HepG2 (cell line): ENCODE measurements around the gene AGRP. TPM values are rescaled to one million over a fixed set of nuclear protein-coding genes. Genes with fewer than 3 reads are reported as not detected.

Experiments
- E2F1 ChIP-seq: sonication (generic); formaldehyde crosslinking; IDR thresholded peaks from 2 replicates; pipeline ENCODE4 v1.5.0; 2020; ENCODE audit warnings: missing genetic modification reagents
- ETV5 ChIP-seq: IDR thresholded peaks from 2 replicates; pipeline ENCODE4 v1.6.1; 2018; ENCODE audit warnings: missing biosample characterization, missing genetic modification reagents, inconsistent platforms, borderline replicate concordance
- FOXK1 ChIP-seq: sonication (generic); formaldehyde crosslinking; IDR thresholded peaks from 2 replicates; pipeline ENCODE4 v1.4.0; 2020; ENCODE audit warnings: low read depth, missing genetic modification reagents, borderline replicate concordance
- GMEB1 ChIP-seq: sonication (generic); formaldehyde crosslinking; IDR thresholded peaks from 2 replicates; pipeline ENCODE4 v1.5.1; 2020; ENCODE audit warnings: missing genetic modification reagents, mild to moderate bottlenecking, borderline replicate concordance
- HDAC2 ChIP-seq: sonication (generic); formaldehyde crosslinking; IDR thresholded peaks from 2 replicates; pipeline ENCODE4 v1.4.0; 2020; ENCODE audit warnings: missing genetic modification reagents
- JDP2 ChIP-seq: sonication (generic); formaldehyde crosslinking; IDR thresholded peaks from 2 replicates; pipeline ENCODE4 v1.8.1; 2022; ENCODE audit warnings: missing genetic modification reagents, borderline replicate concordance
- KLF11 ChIP-seq: IDR thresholded peaks from 2 replicates; pipeline ENCODE4 v1.6.1; 2016; ENCODE audit warnings: missing compliant biosample characterization
- MAFK ChIP-seq, 2 experiments: IDR thresholded peaks in 1 of 2; conservative IDR thresholded peaks in 1 of 2; 2 replicates each; pipeline ENCODE4 v1.6.1; 2011; ENCODE audit warnings: improper control_type of control experiment in 2 of 2, low read length in 2 of 2
- MBNL3 ChIP-seq: fragments of 250-450 bp; sonication (Bioruptor Pico); conservative IDR thresholded peaks from 2 replicates; pipeline ENCODE4 v1.8.0; 2022; ENCODE audit warnings: mild to moderate bottlenecking, inconsistent platforms
- MTF2 ChIP-seq: sonication (generic); formaldehyde crosslinking; IDR thresholded peaks from 2 replicates; pipeline ENCODE4 v1.5.0; 2020; ENCODE audit warnings: missing genetic modification reagents, borderline replicate concordance
- MZF1 ChIP-seq: sonication (generic); formaldehyde crosslinking; IDR thresholded peaks from 2 replicates; pipeline ENCODE4 v1.8.1; 2023; ENCODE audit warnings: mild to moderate bottlenecking, missing genetic modification reagents, borderline replicate concordance
- RARG ChIP-seq: sonication (generic); formaldehyde crosslinking; IDR thresholded peaks from 2 replicates; pipeline ENCODE4 v1.4.0; 2020; ENCODE audit warnings: low read depth, mild to moderate bottlenecking, missing genetic modification reagents
- RBM22 ChIP-seq: fragments of 200-400 bp; formaldehyde crosslinking; optimal IDR thresholded peaks from 2 replicates; pipeline ENCODE3; 2017; ENCODE audit warnings: mild to moderate bottlenecking, low read length, moderate library complexity
- REPIN1 ChIP-seq: sonication (generic); formaldehyde crosslinking; IDR thresholded peaks from 2 replicates; pipeline ENCODE4 v1.8.0; 2022; ENCODE audit warnings: missing genetic modification reagents, low read depth, mild to moderate bottlenecking, borderline replicate concordance
- SRSF1 ChIP-seq: fragments of 200-400 bp; formaldehyde crosslinking; optimal IDR thresholded peaks from 2 replicates; pipeline ENCODE3; 2017; ENCODE audit warnings: mild to moderate bottlenecking, low read depth, low read length, moderate library complexity
- TAF15 ChIP-seq: fragments of 200-400 bp; formaldehyde crosslinking; IDR thresholded peaks from one replicate; pipeline ENCODE4 v1.6.1; 2018; ENCODE audit warnings: mild to moderate bottlenecking, low read depth, low read length; ENCODE audit not compliant: poor library complexity, severe bottlenecking
- TIGD3 ChIP-seq: sonication (generic); formaldehyde crosslinking; IDR thresholded peaks from 2 replicates; pipeline ENCODE4 v1.5.1; 2020; ENCODE audit warnings: mild to moderate bottlenecking, missing genetic modification reagents, borderline replicate concordance
- ZC3H13 ChIP-seq: sonication (generic); formaldehyde crosslinking; IDR thresholded peaks from 2 replicates; pipeline ENCODE4 v1.8.1; 2023; ENCODE audit warnings: mild to moderate bottlenecking, missing genetic modification reagents, moderate library complexity
- ZNF136 ChIP-seq: sonication (generic); formaldehyde crosslinking; IDR thresholded peaks from 2 replicates; pipeline ENCODE4 v1.8.1; 2022; ENCODE audit warnings: low read depth, mild to moderate bottlenecking, moderate library complexity, missing genetic modification reagents
- ZNF205 ChIP-seq: IDR thresholded peaks from 2 replicates; pipeline ENCODE4 v1.6.1; 2018; ENCODE audit warnings: missing biosample characterization, missing genetic modification reagents
- ZNF343 ChIP-seq: sonication (generic); formaldehyde crosslinking; IDR thresholded peaks from 2 replicates; pipeline ENCODE4 v1.4.0; 2020; ENCODE audit warnings: mild to moderate bottlenecking, missing genetic modification reagents
- ZNF484 ChIP-seq: sonication (generic); formaldehyde crosslinking; IDR thresholded peaks from 2 replicates; pipeline ENCODE4 v1.5.1; 2020; ENCODE audit warnings: mild to moderate bottlenecking, low read depth, missing genetic modification reagents, borderline replicate concordance
- ZNF530 ChIP-seq: sonication (generic); formaldehyde crosslinking; IDR thresholded peaks from 2 replicates; pipeline ENCODE4 v1.5.0; 2020; ENCODE audit warnings: low read depth, mild to moderate bottlenecking, missing genetic modification reagents
- ZNF556 ChIP-seq: sonication (generic); formaldehyde crosslinking; IDR thresholded peaks from 2 replicates; pipeline ENCODE4 v1.4.0; 2020; ENCODE audit warnings: mild to moderate bottlenecking, missing genetic modification reagents, borderline replicate concordance
- ZNF569 ChIP-seq: sonication (generic); formaldehyde crosslinking; IDR thresholded peaks from 2 replicates; pipeline ENCODE4 v1.5.0; 2020; ENCODE audit warnings: mild to moderate bottlenecking, missing genetic modification reagents, moderate library complexity, borderline replicate concordance
- ZNF749 ChIP-seq: sonication (generic); formaldehyde crosslinking; IDR thresholded peaks from 2 replicates; pipeline ENCODE4 v1.8.0; 2022; ENCODE audit warnings: mild to moderate bottlenecking, missing genetic modification reagents, moderate library complexity, borderline replicate concordance
- polyA plus RNA-seq, 8 experiments: library from polyadenylated mRNA; depleted of rRNA in 3 of 8; stranded (reverse) in 7 of 8; unstranded in 1 of 8; fragments of >200 nt; fragmentation: Illumina TruSeq in 4 of 8; extraction: Trizol in 4 of 8; gene quantifications; 2 replicates each; pipeline versions ENCODE4 v1.2.1 to v1.2.3, GENCODE V29; 2011 to 2016; ENCODE audit warnings: low read depth in 4 of 8, missing spikeins in 1 of 8, mixed read lengths in 1 of 8; ENCODE audit not compliant: insufficient read depth in 1 of 8
- total RNA-seq, 5 experiments: library from RNA; depleted of rRNA; stranded (reverse); fragments of >200 nt; fragmentation: Illumina TruSeq; extraction: Trizol; gene quantifications; 2 replicates each; pipeline ENCODE4 v1.2.3, GENCODE V29; 2016; ENCODE audit warnings: low read depth in 1 of 5

The AGRP gene
- total and polyA plus RNA-seq, 2 of the 13 experiments (the other 11 are each of a cell fraction or from before 2014, with no cell fraction given): not detected

GRCh38 chr16:67480833-67481560 lies 2.4 kb downstream of the AGRP start, which contains the start of gene ATP6V0D1 (continued):
- TF ChIP-seq E2F1 (CRISPR knock-in tag): peak; percentile 66; the same call in 1 of the 2 replicates
- TF ChIP-seq MZF1 (CRISPR knock-in tag): no peak
- TF ChIP-seq REPIN1 (CRISPR knock-in tag): peak; percentile 80
- no peak for TF ChIP-seq ZNF749 (CRISPR knock-in tag)
- TF ChIP-seq MTF2 (CRISPR knock-in tag): peak; percentile 92
- no peak for TF ChIP-seq MBNL3
- TF ChIP-seq HDAC2 (CRISPR knock-in tag): peak; percentile 96
- TF ChIP-seq SRSF1: peak; percentile 14
- peak; percentile 45; the same call in 1 of the 2 replicates for TF ChIP-seq ZC3H13 (CRISPR knock-in tag)
- peak; percentile 86 for TF ChIP-seq ZNF556
- TF ChIP-seq RARG (CRISPR knock-in tag): no peak; the same call in 1 of the 2 replicates
- TF ChIP-seq ZNF136 (CRISPR knock-in tag): peak; percentile 52; the same call in 1 of the 2 replicates
- peak; percentile 74 for TF ChIP-seq TAF15
- TF ChIP-seq TIGD3 (CRISPR knock-in tag): no peak; the same call in 1 of the 2 replicates
- TF ChIP-seq GMEB1 (CRISPR knock-in tag): peak; percentile 98
- TF ChIP-seq ZNF484 (CRISPR knock-in tag): no peak
- no peak for TF ChIP-seq MAFK (conservative IDR thresholded peaks at IDR 0.05 in 1 of 2, IDR thresholded peaks at IDR 0.05 in 1 of 2; ENCODE audit: low read length in 2 of 2)
- TF ChIP-seq RBM22: no peak
- TF ChIP-seq JDP2: no peak
- TF ChIP-seq ETV5: peak; percentile 81
- peak; percentile 80; the same call in 1 of the 2 replicates for TF ChIP-seq KLF11 (CRISPR knock-in tag)
- TF ChIP-seq ZNF530 (CRISPR knock-in tag): no peak
- peak; percentile 97 for TF ChIP-seq FOXK1 (CRISPR knock-in tag)
- TF ChIP-seq ZNF343 (CRISPR knock-in tag): peak; percentile 68; the same call in 1 of the 2 replicates
- peak; percentile 36 for TF ChIP-seq ZNF205
- TF ChIP-seq ZNF569 (CRISPR knock-in tag): no peak
